SK-N-SH treated with all-trans-retinoic acid at 6 μM for 48 hours (cell line): Measurements from ENCODE around the gene CDKN2B-AS1.

Experiments used
- ATAC-seq: fragments of 200-7000 bp; cut with Tn5 transposase; 3 replicates; pipeline ENCODE4 v1.9.1; 2020; ENCODE audit warnings: mild to moderate bottlenecking, moderate library complexity
- ARNTL ChIP-seq: fragments of 450-650 bp; formaldehyde crosslinking; IDR thresholded peaks from 2 replicates; pipeline ENCODE4 v1.5.0; 2020; ENCODE audit warnings: low read depth, mild to moderate bottlenecking, moderate library complexity, borderline replicate concordance
- BACH2 ChIP-seq: fragments of 250-450 bp; sonication (Bioruptor Pico); IDR thresholded peaks from 2 replicates; pipeline ENCODE4 v1.9.0; 2021; ENCODE audit warnings: mild to moderate bottlenecking, borderline replicate concordance
- CSDC2 ChIP-seq: fragments of 250-450 bp; sonication (Bioruptor Pico); IDR thresholded peaks from 2 replicates; pipeline ENCODE4 v1.5.0; 2020; ENCODE audit warnings: mild to moderate bottlenecking, moderate library complexity
- CSRNP3 ChIP-seq: fragments of 250-450 bp; sonication (Bioruptor Pico); IDR thresholded peaks from 2 replicates; pipeline ENCODE4 v1.5.1; 2021; ENCODE audit warnings: mild to moderate bottlenecking, moderate library complexity
- ESRRG ChIP-seq: fragments of 250-450 bp; sonication (Bioruptor Pico); IDR thresholded peaks from 2 replicates; pipeline ENCODE4 v1.6.1; 2021; ENCODE audit warnings: mild to moderate bottlenecking
- GLIS3 ChIP-seq: fragments of 250-450 bp; sonication (Bioruptor Pico); IDR thresholded peaks from 2 replicates; pipeline ENCODE4 v1.5.0; 2020; ENCODE audit warnings: mild to moderate bottlenecking, moderate library complexity
- ISL1 ChIP-seq: fragments of 250-450 bp; sonication (Bioruptor Pico); IDR thresholded peaks from 2 replicates; pipeline ENCODE4 v2.1.2; 2022; ENCODE audit warnings: mild to moderate bottlenecking, moderate library complexity
- OSR1 ChIP-seq: fragments of 250-450 bp; sonication (Bioruptor Pico); IDR thresholded peaks from 2 replicates; pipeline ENCODE4 v1.8.0; 2022; ENCODE audit warnings: moderate library complexity, mild to moderate bottlenecking, inconsistent platforms
- PPARA ChIP-seq: fragments of 250-450 bp; sonication (Bioruptor Pico); IDR thresholded peaks from 2 replicates; pipeline ENCODE4 v1.5.0; 2020; ENCODE audit warnings: mild to moderate bottlenecking, borderline replicate concordance
- RARB ChIP-seq: fragments of 250-450 bp; sonication (Bioruptor Pico); IDR thresholded peaks from 2 replicates; pipeline ENCODE4 v1.8.0; 2021; ENCODE audit warnings: mild to moderate bottlenecking, moderate library complexity
- SNAI2 ChIP-seq: fragments of 250-450 bp; sonication (Bioruptor Pico); IDR thresholded peaks from 2 replicates; pipeline ENCODE4 v1.5.0; 2020; ENCODE audit warnings: mild to moderate bottlenecking, moderate library complexity
- TCF4 ChIP-seq: fragments of 250-450 bp; sonication (Bioruptor Pico); IDR thresholded peaks from 2 replicates; pipeline ENCODE4 v1.8.0; 2021; ENCODE audit warnings: mild to moderate bottlenecking, moderate library complexity, borderline replicate concordance
- TOX ChIP-seq: fragments of 250-450 bp; sonication (Bioruptor Pico); IDR thresholded peaks from 2 replicates; pipeline ENCODE4 v1.8.0; 2021; ENCODE audit warnings: mild to moderate bottlenecking, moderate library complexity, borderline replicate concordance
- ZC3H10 ChIP-seq: fragments of 250-450 bp; sonication (Bioruptor Pico); IDR thresholded peaks from 2 replicates; pipeline ENCODE4 v1.5.1; 2021; ENCODE audit warnings: mild to moderate bottlenecking, moderate library complexity
- ZFP3 ChIP-seq: fragments of 250-450 bp; sonication (Bioruptor Pico); IDR thresholded peaks from 2 replicates; pipeline ENCODE4 v1.5.0; 2020; ENCODE audit warnings: mild to moderate bottlenecking, moderate library complexity
- ZFP30 ChIP-seq: fragments of 450-650 bp; formaldehyde crosslinking; IDR thresholded peaks from 2 replicates; pipeline ENCODE4 v1.5.0; 2022; ENCODE audit warnings: mild to moderate bottlenecking, moderate library complexity
- ZNF565 ChIP-seq: fragments of 450-650 bp; formaldehyde crosslinking; conservative IDR thresholded peaks from 2 replicates; pipeline ENCODE4 v1.5.0; 2020; ENCODE audit warnings: low read depth, mild to moderate bottlenecking, moderate library complexity
- ZNF70 ChIP-seq: fragments of 450-650 bp; formaldehyde crosslinking; IDR thresholded peaks from 2 replicates; pipeline ENCODE4 v1.5.0; 2020; ENCODE audit warnings: mild to moderate bottlenecking, moderate library complexity
- ZNF8 ChIP-seq: fragments of 450-650 bp; formaldehyde crosslinking; IDR thresholded peaks from 2 replicates; pipeline ENCODE4 v1.5.0; 2020; ENCODE audit warnings: mild to moderate bottlenecking, moderate library complexity
- TF ChIP-seq, protein P1 (sequence below): fragments of 250-450 bp; sonication (Bioruptor Pico); IDR thresholded peaks from 2 replicates; pipeline ENCODE4 v1.5.1; 2020; ENCODE audit warnings: low read depth, mild to moderate bottlenecking, moderate library complexity
- TF ChIP-seq, protein P2 (sequence below): fragments of 250-450 bp; sonication (Bioruptor Pico); IDR thresholded peaks from 2 replicates; pipeline ENCODE4 v1.8.0; 2021; ENCODE audit warnings: low read depth, mild to moderate bottlenecking, moderate library complexity, borderline replicate concordance
- TF ChIP-seq, protein P3 (sequence below): fragments of 250-450 bp; sonication (Bioruptor Pico); IDR thresholded peaks from 2 replicates; pipeline ENCODE4 v1.5.0; 2020; ENCODE audit warnings: mild to moderate bottlenecking, moderate library complexity

Gene CDKN2B-AS1

DNA sequence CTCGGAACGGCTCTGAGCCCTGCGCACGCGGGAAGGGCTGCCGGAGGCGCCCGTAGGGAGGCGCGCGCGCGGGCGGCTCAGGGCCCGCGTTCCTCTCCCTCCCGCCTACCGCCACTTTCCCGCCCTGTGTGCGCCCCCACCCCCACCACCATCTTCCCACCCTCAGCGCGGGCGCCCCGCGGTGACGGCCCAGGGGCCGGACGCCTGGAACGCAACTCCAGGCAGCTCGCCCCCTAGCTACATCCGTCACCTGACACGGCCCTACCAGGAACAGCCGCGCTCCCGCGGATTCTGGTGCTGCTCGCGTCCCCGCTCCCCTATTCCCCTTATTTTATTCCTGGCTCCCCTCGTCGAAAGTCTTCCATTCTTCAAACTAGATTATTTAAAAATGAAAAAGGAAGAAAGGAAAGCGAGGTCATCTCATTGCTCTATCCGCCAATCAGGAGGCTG is at the start of gene CDKN2B-AS1:
CDKN2B-AS1 (plus strand) TSS at position 236 of the 450 bp plus-strand sequence.
- peak; percentile 82 for ATAC-seq
- TF ChIP-seq BACH2: no peak
- no peak for TF ChIP-seq ARNTL (CRISPR knock-in tag)
- TF ChIP-seq ZNF70 (CRISPR knock-in tag): no peak
- no peak for TF ChIP-seq ESRRG
- TF ChIP-seq ZC3H10: no peak
- TF ChIP-seq ISL1 (CRISPR knock-in tag): no peak
- TF ChIP-seq PPARA (CRISPR knock-in tag): no peak
- TF ChIP-seq, protein P1, sequence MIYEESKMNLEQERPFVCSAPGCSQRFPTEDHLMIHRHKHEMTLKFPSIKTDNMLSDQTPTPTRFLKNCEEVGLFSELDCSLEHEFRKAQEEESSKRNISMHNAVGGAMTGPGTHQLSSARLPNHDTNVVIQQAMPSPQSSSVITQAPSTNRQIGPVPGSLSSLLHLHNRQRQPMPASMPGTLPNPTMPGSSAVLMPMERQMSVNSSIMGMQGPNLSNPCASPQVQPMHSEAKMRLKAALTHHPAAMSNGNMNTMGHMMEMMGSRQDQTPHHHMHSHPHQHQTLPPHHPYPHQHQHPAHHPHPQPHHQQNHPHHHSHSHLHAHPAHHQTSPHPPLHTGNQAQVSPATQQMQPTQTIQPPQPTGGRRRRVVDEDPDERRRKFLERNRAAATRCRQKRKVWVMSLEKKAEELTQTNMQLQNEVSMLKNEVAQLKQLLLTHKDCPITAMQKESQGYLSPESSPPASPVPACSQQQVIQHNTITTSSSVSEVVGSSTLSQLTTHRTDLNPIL (CRISPR knock-in tag): no peak
- no peak for TF ChIP-seq CSDC2 (CRISPR knock-in tag)
- TF ChIP-seq GLIS3 (CRISPR knock-in tag): no peak
- TF ChIP-seq, protein P2, sequence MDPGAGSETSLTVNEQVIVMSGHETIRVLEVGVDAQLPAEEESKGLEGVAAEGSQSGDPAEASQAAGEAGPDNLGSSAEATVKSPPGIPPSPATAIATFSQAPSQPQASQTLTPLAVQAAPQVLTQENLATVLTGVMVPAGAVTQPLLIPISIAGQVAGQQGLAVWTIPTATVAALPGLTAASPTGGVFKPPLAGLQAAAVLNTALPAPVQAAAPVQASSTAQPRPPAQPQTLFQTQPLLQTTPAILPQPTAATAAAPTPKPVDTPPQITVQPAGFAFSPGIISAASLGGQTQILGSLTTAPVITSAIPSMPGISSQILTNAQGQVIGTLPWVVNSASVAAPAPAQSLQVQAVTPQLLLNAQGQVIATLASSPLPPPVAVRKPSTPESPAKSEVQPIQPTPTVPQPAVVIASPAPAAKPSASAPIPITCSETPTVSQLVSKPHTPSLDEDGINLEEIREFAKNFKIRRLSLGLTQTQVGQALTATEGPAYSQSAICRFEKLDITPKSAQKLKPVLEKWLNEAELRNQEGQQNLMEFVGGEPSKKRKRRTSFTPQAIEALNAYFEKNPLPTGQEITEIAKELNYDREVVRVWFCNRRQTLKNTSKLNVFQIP (CRISPR knock-in tag): no peak
- TF ChIP-seq OSR1 (CRISPR knock-in tag): no peak
- TF ChIP-seq CSRNP3: no peak
- no peak for TF ChIP-seq TCF4 (CRISPR knock-in tag)
- TF ChIP-seq TOX: no peak
- no peak for TF ChIP-seq ZNF8 (CRISPR knock-in tag)
- TF ChIP-seq ZFP30 (CRISPR knock-in tag): no peak

- TF ChIP-seq OSR1 (CRISPR knock-in tag) (no peak), ISL1 (CRISPR knock-in tag) (no peak), ZFP3 (CRISPR knock-in tag) (no peak), RARB (CRISPR knock-in tag) (no peak), ARNTL (CRISPR knock-in tag) (no peak), ZNF565 (CRISPR knock-in tag) (no peak), ZNF8 (CRISPR knock-in tag) (no peak), TOX (no peak), TCF4 (CRISPR knock-in tag) (no peak), SNAI2 (CRISPR knock-in tag) (no peak), CSRNP3 (no peak), ZNF70 (CRISPR knock-in tag) (no peak), ZFP30 (CRISPR knock-in tag) (no peak), BACH2 (no peak), GLIS3 (CRISPR knock-in tag) (no peak)
- TF ChIP-seq, protein P3, sequence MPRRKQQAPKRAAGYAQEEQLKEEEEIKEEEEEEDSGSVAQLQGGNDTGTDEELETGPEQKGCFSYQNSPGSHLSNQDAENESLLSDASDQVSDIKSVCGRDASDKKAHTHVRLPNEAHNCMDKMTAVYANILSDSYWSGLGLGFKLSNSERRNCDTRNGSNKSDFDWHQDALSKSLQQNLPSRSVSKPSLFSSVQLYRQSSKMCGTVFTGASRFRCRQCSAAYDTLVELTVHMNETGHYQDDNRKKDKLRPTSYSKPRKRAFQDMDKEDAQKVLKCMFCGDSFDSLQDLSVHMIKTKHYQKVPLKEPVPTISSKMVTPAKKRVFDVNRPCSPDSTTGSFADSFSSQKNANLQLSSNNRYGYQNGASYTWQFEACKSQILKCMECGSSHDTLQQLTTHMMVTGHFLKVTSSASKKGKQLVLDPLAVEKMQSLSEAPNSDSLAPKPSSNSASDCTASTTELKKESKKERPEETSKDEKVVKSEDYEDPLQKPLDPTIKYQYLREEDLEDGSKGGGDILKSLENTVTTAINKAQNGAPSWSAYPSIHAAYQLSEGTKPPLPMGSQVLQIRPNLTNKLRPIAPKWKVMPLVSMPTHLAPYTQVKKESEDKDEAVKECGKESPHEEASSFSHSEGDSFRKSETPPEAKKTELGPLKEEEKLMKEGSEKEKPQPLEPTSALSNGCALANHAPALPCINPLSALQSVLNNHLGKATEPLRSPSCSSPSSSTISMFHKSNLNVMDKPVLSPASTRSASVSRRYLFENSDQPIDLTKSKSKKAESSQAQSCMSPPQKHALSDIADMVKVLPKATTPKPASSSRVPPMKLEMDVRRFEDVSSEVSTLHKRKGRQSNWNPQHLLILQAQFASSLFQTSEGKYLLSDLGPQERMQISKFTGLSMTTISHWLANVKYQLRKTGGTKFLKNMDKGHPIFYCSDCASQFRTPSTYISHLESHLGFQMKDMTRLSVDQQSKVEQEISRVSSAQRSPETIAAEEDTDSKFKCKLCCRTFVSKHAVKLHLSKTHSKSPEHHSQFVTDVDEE (CRISPR knock-in tag): no peak
- TF ChIP-seq, protein P2 (CRISPR knock-in tag): no peak
- no peak for ATAC-seq
Observed at GRCh38 chr9:21945606-21946005, 49.0 kb upstream of the CDKN2B-AS1 start.
